HG03060 (cell line): Measurements from ENCODE around the gene ORM1.

ENCODE experiments used
- ATAC-seq: cut with Tn5 transposase; IDR thresholded peaks from one replicate; pipeline ENCODE4 v1.9.1; 2021; ENCODE audit warnings: low read depth, moderate number of reproducible peaks; ENCODE audit not compliant: unreplicated experiment

Gene ORM1

DNA sequence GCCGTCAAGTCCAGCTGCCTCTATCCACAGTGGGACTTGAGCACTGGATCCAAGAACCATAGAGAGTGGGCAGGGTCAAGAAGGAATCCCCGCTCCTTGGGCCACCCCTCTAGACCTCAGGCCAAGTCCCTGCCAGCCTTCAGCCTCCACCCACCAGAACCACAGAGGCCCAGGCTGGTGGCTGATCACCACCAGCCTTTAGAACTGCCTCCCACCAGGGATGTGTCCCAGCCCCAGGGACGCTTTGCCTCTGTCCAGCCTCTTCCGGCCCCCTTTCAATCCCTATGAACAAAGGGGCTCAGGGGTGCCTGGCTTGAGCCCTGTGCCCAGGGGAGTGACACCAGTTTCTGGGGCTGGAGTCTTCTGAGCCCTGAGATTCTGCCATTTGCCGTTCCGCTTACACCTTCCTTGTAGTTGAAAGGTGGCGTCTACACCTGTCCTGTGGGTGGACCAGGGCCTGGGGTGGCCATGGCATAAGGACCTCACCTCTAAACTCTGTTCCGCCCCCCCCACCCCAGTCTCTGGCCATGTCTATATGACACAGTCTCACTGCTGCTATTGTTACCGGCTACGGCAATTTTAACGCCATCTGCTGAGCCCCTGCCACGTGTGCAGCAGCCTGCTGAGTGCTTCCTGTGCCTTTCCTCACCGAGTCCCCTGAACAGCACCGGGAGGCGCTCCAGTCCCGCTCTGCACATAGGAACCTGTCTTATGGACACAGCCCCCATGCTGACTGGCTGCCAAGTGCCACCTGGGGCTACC lies 35.7 kb upstream of the ORM1 start:
- ATAC-seq: no peak

DNA sequence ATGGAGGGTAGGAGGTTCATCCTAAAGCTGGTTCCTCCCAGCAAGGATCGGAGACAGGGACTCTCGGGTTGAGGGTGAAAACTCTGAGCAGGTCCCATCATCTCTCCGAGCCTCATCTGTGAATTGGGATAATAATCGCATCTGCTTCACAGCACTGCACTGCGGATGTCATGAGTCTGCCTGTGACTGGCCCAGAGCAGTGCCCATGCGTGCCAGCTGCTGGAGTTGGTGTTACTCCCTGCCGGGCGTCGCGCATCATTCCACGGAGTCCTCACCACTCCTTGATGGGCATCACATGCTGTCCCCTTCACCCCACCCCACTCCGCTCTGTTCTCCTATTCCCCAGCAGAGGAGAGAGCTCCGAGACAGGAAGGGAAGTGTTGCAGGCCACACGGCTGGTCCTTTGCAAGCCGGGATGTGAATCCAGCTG lies 35.1 kb upstream of the ORM1 start:
- no peak for ATAC-seq

DNA sequence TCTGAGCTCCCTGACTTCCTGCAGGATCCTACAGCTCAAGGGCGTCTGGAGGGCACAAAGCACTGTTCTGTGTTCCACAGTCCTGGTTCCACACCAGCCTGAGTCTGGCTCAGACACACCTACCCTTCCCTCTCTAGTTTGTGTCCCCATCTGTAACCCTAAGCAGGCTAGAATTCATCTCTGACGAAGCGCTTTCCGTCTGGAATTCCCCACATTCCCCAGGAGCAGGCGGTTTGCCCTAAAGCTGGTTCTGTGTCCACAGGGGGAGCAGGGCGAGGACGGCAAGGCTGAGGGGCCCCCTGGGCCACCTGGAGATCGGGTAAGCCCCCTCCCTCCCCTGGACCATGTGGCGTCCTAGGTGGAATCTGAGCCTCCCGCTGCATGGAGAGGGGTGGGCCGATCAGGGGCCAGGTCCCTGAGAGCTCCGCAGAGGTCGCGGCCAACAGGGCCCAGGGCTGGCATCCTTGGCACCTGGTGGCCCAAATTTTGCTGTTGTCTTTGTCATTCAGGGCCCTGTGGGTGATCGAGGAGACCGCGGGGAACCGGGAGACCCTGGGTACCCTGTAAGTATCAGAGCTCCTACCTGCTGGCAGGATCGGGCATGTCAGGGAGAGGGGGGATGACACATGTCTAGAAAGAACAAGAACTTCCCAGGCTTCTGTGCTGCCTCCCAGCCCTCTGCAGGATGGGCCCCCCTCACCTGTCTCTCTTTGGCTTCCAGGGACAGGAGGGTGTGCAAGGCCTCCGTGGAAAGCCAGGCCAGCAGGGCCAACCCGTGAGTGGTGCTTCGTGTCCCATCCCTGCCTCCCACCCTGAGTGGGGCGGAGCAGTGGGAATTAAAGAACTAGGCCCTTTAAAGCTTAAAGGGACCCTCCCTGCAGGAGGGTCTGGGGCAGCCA lies 34.5 kb upstream of the ORM1 start:
- ATAC-seq: no peak

DNA sequence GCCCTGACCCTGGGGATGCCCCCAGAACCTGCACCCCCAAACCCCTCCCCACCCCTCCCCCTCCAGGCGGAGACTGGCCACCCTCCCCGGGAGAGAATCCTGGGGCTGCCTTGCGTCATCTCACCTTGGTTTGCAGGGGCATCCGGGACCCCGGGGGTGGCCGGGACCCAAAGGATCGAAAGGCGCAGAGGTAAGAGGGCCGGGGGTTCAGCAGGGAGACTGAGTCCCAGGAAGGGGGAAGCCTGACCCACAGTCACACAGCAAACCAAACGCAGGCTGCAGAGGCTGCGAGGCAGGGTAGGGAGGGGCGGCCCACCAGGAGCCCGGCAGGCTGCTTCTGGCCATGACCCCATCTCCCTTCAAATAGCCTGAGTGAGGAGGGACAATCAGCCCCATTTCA lies 33.8 kb upstream of the ORM1 start:
- ATAC-seq: no peak

DNA sequence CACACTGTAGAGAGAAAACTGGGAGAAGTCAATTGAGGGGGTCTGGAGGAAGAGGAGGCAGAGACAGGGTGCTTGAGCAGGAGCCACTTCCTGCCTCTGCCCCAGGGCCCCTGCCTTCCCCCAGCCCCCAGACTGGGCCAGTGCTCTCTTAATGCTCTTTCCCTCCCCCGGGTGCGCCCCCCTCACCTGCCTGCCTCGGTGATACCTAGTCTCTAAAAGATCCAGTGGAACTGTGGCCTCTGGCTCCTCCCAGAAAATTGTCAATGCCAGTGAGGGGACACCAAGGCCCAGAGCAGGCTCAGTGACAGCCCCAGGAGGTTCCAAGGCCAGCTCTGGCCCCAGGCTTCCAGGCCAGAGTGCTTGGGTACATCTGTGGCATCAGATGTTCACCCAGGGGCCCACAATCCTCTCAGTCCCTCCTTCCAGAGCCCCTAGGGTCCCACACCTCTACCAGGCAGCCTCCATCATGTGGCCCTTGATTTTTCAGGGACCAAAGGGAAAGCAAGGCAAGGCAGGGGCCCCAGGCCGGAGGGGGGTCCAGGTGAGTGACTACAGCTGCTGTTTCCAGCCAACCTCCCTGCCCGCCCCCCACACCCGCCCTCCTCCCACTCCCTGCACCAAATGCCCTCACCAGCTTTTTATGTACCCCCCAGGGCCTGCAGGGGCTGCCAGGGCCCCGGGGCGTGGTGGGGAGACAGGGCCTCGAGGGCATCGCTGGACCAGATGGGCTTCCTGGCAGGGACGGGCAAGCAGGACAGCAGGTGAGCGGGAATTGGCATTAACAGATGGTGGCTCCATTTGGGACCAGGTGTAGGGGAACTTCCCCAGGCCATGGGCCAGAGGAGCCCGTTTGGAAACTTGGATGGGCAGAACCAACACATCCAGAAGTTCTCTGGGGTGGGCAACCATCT lies 33.1 kb upstream of the ORM1 start:
- no peak for ATAC-seq

DNA sequence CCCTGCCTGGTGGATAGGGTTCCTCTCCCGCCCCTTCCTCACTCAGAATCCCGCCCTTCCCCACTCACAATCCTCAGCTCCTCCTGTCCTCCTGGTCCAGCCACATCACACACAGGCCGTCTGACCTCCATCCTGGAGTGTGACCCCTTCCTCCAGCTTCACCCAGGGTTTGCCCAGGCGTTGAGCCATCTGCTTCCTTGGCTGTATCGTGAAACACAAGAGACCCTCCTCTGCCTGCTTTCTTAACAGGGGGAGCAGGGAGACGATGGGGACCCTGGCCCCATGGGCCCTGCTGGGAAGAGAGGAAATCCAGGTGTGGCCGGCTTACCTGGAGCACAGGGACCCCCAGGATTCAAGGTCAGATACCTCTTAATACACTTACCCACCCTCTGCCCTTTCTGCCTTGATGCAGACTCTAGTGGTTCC lies 32.3 kb upstream of the ORM1 start:
- no peak for ATAC-seq

DNA sequence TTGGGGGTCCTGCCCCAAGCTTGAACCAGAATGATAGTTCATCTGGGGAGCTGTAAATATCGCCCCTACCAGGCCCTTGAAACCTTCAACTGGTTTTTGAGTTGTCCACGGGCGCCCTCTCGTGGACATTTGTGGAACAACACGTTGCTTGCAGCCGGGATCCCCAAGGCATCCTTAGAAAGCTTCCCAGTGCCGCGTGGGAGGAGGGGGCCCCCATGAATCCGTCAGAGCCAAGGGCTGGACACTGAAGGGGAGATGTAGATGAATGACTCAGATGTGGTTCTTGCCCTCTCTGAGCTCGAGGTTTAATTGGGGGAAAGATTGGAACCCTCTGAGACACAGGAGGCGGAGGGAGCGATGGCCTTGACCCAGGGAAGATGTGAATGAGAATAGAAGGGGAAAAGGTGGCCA lies 31.8 kb upstream of the ORM1 start:
- ATAC-seq: no peak

DNA sequence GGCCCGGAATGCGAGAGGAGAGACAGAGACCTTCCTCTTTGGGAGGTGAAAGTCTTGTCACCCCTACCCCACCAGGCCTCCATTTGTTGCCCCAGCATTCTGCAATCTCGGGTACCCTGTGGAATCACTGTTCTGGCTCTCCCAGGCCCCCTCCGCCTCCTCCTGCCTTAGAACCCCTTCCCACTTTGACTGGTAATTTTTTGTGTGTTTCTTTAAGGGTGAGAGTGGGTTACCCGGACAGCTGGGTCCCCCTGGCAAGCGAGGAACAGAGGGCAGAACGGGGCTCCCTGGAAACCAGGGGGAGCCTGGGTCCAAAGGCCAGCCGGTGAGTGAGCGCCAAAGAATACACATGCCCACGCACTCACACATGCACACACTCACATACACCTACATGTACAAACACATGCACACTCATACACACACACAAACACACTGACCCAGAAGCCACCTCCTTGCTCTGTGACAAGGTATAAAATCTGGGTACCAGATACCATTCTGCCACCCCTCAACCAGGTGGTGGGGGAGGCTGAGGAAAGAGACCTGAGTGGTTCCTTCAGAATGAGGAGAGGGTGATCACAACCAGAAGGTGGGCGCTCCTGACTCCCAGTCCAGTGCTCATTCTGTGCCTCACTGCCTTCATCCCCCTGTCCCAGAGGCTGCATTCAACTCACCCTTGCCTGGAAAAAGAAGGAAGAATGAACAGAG lies 30.9 kb upstream of the ORM1 start:
- no peak for ATAC-seq

DNA sequence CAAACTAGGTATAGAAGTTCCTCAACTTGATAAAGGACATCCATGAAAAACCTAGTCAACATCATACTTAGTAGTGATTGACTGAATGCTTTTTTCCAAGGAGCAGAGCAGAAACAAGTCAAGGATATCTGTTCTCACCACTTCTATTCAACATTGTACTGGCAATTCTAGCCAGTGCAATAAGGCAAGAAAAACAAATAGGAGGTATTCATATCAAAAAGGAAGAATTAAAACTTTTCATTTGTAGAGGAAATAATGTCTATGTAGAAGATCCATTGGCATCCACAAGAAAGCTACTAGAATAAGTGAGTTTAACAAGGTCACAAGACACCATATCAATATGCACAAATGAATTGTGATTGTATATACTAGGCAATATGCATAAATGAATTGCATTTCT lies 28.2 kb upstream of the ORM1 start:
- no peak for ATAC-seq

DNA sequence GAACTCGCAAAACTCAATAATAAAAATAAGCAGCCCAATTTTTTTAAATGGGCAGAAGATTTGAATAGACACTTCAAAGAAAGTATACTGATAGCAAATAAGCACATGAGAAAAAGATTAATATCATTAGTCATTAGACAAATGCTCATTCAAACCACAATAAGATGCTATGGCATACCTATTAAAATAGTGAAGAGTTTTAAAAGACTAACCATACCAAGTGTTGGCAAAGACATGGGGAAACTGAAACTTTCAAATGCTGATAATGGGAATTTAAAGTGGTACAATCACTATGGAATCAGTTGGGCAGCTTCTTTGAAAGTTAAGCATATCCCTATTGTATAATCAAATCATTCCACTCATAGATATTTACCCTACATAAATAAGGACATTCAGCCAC lies 26.6 kb upstream of the ORM1 start:
- no peak for ATAC-seq

DNA sequence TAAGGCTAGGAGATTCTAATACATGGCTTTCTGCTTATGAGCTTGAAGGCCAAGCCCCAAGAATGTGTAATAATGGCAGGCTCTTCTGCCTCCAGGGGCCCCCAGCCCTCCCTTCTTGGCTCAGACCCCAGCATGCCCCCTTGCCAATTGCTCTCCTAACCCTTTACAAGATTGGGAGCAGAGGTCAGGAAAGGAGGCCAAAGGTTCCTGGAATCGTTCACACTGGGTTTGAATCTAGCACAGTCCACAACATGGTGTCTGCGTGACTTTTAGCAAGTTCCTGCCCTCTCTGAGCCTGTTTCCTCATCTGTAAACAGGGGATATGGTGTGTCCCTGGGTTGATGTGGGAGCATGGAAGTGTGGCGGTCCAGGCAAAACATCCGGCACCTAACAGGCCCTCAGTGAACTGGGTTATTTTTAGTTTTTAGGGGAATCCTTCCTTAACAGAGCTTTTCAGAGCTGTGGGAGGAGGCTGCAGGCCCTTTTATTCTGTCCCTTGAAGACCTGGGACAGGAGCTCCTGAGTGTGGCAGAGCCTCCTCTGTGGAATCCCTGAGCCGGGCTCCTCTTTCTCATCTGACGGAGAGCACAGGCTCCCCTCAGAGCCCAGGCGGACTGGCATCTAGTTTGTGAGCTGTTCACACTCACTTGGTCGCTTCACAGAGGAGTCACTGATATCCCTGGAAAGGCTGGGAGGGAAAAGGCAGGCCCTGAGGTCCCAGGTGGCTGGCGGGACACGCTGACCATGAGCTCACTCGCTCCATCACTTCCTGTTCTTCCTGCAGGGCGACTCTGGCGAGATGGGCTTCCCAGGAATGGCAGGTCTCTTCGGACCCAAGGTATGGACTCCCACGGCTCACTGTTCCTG lies 23.4 kb upstream of the ORM1 start:
- no peak for ATAC-seq

DNA sequence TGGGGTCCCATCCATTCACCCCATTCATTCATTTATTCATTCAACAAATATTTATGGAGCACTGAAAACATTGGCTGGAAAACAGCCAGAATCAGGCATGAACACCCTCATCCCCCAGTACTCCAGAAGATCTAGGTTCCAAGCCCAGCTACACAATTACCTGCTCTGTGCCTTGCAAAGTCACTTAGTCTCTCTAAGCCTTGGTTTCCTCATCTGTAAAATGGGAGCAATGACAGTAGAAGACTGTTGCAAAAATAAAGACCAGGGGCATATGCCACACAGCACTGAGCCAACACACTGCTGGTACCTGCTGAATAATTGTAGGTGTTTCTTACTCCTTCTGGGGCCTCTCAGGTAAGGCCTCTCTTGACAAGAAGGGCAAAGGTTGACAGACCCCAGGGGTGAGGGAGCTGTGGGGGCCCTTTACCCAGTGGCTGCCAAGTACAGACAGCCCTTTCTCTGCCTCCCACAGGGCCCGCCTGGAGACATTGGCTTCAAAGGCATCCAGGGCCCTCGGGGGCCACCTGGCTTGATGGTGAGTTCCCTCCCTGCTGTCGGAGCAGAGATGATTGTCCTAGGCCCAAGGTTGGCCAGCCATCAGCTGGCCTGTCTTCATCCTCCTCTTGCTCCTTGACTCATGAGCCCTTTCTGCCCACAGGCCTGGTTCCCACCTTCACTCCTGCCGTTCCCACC lies 22.6 kb upstream of the ORM1 start:
- no peak for ATAC-seq

DNA sequence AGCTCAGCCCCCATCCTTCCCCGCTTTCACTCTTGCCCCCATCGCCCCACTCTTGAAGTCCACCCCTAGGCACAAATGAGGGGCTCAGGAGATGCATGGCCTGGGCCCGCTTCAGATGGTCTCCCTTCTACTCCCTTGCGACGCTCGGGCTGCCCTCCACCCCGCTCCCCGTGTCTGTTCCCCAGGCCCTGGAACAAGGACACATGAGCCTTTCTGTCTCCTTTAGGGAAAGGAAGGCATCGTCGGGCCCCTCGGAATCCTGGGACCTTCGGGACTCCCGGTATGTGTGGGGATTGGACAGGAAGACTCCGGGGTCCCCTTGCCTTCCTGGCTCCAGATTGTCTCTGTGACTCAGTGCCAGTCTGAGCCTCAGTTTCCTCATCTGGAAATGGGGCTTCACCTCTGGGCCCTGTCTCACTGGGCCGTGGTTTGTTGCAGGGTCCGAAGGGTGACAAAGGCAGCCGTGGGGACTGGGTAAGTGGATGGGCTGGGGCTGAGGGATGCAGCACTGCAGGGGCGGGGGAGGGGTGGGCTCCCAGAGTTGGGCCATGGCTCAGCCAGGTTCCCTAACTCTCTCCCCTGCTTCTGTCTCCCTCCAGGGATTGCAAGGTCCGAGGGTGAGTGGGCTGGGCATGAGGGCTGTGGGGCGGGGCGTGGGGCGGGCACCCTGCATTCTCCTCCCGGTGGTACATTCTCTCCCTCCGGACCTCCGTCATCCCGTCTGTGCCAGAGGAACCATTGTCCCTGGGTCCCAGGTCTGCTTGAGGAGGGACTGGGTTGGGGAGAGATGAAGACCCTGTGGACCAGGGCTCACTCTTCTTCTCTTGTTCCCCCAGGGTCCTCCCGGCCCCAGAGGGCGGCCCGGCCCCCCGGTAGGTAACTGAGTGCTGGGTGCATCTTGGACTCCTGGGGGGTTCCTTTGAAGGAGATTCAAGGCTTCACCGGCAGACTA lies 21.8 kb upstream of the ORM1 start:
- no peak for ATAC-seq

DNA sequence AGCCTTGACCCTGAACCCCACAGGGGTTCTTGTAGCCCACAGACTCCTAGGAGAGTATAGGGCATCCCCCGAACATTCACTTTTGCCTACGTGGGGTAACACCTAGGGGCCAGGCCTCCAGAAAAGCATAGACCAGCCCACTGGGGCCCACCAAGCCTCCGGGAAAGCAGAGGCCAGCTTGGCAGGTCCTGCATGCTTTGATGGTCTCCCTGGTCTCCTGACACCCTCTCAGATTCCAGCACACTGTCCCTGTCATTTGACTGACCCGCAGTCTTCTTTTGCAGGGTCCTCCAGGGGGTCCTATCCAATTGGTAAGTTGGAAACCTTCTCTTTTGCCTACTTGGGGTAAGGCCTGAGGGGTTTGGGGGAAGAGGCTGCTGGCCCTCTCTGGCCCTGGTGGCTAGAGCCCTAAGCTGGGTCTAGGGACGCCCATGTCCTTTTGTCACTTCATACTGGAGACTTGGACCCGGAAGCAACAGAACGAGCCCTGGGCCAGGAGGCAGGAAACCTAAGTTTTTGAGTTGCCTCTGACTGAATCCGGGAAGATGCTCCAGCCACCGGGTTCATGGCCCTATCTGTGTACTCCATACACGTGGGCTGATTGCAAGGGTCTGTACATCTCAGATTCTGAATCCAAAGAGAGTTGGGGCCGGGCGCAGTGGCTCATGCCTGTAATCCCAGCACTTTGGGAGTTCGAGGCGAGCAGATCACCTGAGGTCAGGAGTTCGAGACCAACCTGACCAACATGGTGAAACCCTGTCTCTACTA lies 20.9 kb upstream of the ORM1 start:
- ATAC-seq: no peak

DNA sequence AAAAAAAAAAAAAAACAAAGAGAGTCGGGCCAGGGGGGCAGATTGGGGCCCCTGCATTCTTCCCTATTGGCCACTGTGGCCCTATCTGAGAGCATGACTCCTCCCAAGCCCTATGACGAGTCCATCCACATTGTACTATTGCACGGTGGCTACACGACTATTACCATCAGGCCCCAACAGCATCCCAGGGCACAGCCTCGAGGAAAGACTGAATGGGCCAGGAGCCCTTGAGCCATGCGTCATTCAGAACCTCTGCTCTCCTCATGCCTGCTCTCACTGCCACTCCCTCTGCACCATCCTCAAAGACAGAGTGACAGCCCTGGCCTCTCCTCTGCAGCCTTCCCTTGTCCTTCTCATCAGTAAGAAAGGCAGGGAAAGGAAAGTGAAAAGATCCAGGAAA lies 20.2 kb upstream of the ORM1 start:
- no peak for ATAC-seq

DNA sequence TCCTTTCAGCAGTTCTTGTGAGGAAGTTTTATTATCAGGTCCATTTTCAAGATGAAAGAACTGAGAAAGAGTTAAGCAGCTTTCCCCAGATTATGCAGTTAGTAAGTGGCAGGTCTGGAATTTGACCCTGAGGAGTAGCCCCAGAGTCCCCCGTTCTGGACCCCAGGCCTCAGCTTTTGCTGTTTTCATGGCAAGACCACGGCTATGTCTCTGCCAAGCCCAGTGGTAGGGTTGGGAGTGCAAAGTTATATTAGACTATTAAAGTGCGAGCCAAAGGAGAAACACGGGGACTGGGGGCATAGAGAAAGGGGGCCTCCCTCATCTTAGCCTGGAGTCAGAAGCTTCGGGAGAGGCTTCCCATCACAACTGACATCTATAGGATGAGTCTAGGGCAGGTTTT lies 19.3 kb upstream of the ORM1 start:
- ATAC-seq: no peak

DNA sequence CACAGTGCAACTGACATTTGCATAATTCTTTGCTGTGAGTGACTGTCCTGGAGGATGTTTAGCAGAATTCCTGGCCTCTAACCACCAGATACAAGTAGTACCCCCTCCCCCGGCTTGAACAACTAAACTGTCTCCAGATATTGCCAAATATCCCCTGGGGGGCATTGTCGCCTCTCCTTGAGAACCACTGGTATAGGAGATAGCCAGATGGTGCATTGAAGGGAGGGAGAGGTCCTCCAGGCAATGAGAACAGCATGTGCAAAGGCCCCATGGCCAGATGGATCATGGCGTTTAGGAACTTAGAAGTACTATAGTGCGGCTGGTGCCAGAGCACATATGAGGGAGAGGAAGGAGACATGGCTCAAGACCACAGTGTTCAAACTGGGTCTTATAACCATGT lies 18.9 kb upstream of the ORM1 start:
- no peak for ATAC-seq
